Effector memory CD4-positive, alpha-beta T cell (primary cell): ENCODE data around the gene SDSL.

ENCODE experiments used
- DNase-seq, 3 donors: peaks; one replicate each; pipeline ENCODE4 v3.0.0-alpha.2; 2020
- H3K27ac ChIP-seq: 2 replicates; pipeline ENCODE4 v1.7.0; 2013; ENCODE audit warnings: mild to moderate bottlenecking, low read length, moderate library complexity; ENCODE audit not compliant: insufficient read depth, poor library complexity, severe bottlenecking
- H3K27me3 ChIP-seq: replicated peaks from 2 replicates; pipeline ENCODE4 v1.7.0; 2013; ENCODE audit warnings: mild to moderate bottlenecking, low read length; ENCODE audit not compliant: insufficient read depth, control insufficient read depth, poor library complexity, severe bottlenecking
- H3K36me3 ChIP-seq: 2 replicates; pipeline ENCODE4 v1.7.0; 2013; ENCODE audit warnings: mild to moderate bottlenecking, low read length, moderate library complexity; ENCODE audit not compliant: control insufficient read depth, insufficient read depth
- H3K4me1 ChIP-seq: 2 replicates; pipeline ENCODE4 v1.7.0; 2013; ENCODE audit warnings: low read length, mild to moderate bottlenecking; ENCODE audit not compliant: control insufficient read depth, insufficient read depth, poor library complexity, severe bottlenecking
- H3K4me3 ChIP-seq: 2 replicates; pipeline ENCODE4 v1.7.0; 2013; ENCODE audit warnings: low read length, low read depth, mild to moderate bottlenecking; ENCODE audit not compliant: insufficient read depth, poor library complexity, severe bottlenecking
- H3K9me3 ChIP-seq: 2 replicates; pipeline ENCODE4 v1.7.0; 2013; ENCODE audit warnings: mild to moderate bottlenecking, low read length, moderate library complexity; ENCODE audit not compliant: control insufficient read depth

The SDSL gene

GRCh38 chr12:113473400-113473799, 51.2 kb downstream of the SDSL start:
- Histone ChIP-seq H3K27ac (no peak overlapping the region), H3K9me3 (no peaks in the 10 kb centered on the region), H3K4me3 (no peak overlapping the region), H3K27me3 (peaks cover 69% of the 10 kb centered on the region), H3K36me3 (no peaks in the 10 kb centered on the region), H3K4me1 (no peaks in the 10 kb centered on the region)
- DNase-seq, result no peak

- no peak for DNase-seq
- Histone ChIP-seq H3K4me1 (no peaks in the 10 kb centered on the region), H3K27ac (no peak overlapping the region), H3K9me3 (no peaks in the 10 kb centered on the region), H3K4me3 (no peak overlapping the region), H3K36me3 (no peaks in the 10 kb centered on the region), H3K27me3 (peaks cover 69% of the 10 kb centered on the region)
Observed at GRCh38 chr12:113473942-113474341, 51.8 kb downstream of the SDSL start.

GRCh38 chr12:113474635-113475436, 52.7 kb downstream of the SDSL start:
- Histone ChIP-seq H3K9me3 (no peaks in the 10 kb centered on the region), H3K27me3 (peaks cover 70% of the 10 kb centered on the region)

GRCh38 chr12:113475451-113476175, 53.4 kb downstream of the SDSL start:
- no peaks in the 10 kb centered on the region for H3K4me1 ChIP-seq
- peaks cover 71% of the 10 kb centered on the region for H3K27me3 ChIP-seq
- H3K36me3 ChIP-seq, result no peaks in the 10 kb centered on the region
- H3K4me3 ChIP-seq, result no peak overlapping the region
- no peak overlapping the region for H3K27ac ChIP-seq
- no peaks in the 10 kb centered on the region for H3K9me3 ChIP-seq
- no peak for DNase-seq

More at GRCh38 chr12:113474635-113475436, 52.7 kb downstream of the SDSL start:
- H3K27ac ChIP-seq, result no peak overlapping the region
- no peak for DNase-seq
- no peak overlapping the region for H3K4me3 ChIP-seq
- H3K4me1 ChIP-seq, result no peaks in the 10 kb centered on the region
- no peaks in the 10 kb centered on the region for H3K36me3 ChIP-seq

- Histone ChIP-seq H3K27ac (no peak overlapping the region), H3K4me3 (no peak overlapping the region), H3K9me3 (no peaks in the 10 kb centered on the region), H3K36me3 (no peaks in the 10 kb centered on the region), H3K4me1 (no peaks in the 10 kb centered on the region), H3K27me3 (peaks cover 76% of the 10 kb centered on the region)
- no peak for DNase-seq
Observed at GRCh38 chr12:113476176-113476986, 54.2 kb downstream of the SDSL start.

DNA sequence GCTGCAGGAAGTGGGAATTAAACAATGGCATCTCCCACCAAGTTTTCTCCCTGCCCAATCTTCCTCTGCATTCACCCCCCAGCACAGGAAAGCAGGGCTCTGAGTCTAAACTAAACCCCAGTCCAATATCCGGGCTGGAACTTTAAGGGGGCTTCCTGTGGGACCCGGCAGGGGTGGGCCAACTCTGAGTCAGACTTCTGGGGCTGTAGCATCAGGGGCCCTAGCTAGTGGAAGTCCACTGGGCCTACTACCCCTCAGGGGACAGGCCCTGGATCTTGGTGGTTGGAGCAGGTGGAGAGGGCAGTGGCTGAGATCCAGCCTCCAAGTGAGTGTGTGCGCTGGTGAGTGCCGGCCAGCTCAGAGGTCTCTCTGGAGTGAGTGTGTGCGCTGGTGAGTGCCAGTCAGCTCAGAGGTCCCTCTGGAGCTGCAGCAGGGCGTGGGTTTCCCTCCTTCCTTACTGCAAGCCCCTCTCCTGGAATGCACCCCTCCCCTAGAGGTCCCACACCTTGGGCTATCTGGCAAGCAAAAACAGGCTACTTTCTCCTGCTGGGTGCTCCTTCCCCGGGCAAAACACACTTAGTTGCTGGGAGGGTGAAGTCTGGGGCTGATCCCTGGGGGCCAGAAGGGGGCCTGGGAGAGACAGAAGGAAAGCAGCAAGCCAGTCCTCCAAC, 55.1 kb downstream of the SDSL start:
- H3K4me3 ChIP-seq, result no peak overlapping the region
- H3K9me3 ChIP-seq, result no peaks in the 10 kb centered on the region
- H3K36me3 ChIP-seq, result no peaks in the 10 kb centered on the region
- no peak overlapping the region for H3K27ac ChIP-seq
- no peaks in the 10 kb centered on the region for H3K4me1 ChIP-seq
- DNase-seq, result no peak
- H3K27me3 ChIP-seq, result peaks cover 75% of the 10 kb centered on the region

GRCh38 chr12:113477842-113478215, 55.6 kb downstream of the SDSL start:
- Histone ChIP-seq H3K4me1 (no peaks in the 10 kb centered on the region), H3K4me3 (no peak overlapping the region), H3K9me3 (no peaks in the 10 kb centered on the region), H3K36me3 (no peaks in the 10 kb centered on the region), H3K27ac (no peak overlapping the region), H3K27me3 (peaks cover 73% of the 10 kb centered on the region)
- DNase-seq, result no peak

- H3K36me3 ChIP-seq, result no peaks in the 10 kb centered on the region
- H3K4me3 ChIP-seq, result no peak overlapping the region
- no peaks in the 10 kb centered on the region for H3K4me1 ChIP-seq
- no peak overlapping the region for H3K27ac ChIP-seq
- H3K27me3 ChIP-seq, result peaks cover 68% of the 10 kb centered on the region
- no peak for DNase-seq
- H3K9me3 ChIP-seq, result no peaks in the 10 kb centered on the region
Observed at GRCh38 chr12:113478351-113479011, 56.3 kb downstream of the SDSL start.

DNA sequence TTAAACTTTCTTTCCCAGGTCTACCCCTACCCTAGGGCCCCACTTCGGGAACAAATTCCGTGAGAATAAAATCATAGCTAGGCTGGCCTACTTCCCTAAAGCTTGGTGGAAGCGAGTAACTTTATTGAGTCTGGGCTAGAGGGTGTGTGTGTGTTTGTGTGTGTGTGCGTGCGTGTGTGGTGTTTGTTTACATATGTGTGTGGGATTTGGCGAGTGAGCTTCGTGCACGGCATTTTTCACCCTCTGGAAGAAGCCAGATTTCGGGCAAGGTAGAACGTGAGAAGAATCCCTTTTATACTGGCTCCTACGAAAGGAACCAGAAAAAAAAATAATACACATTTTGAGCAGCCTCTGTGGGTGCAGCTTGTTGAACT, 57.0 kb downstream of the SDSL start:
- Histone ChIP-seq H3K27me3 (peaks cover 62% of the 10 kb centered on the region), H3K4me1 (no peaks in the 10 kb centered on the region), H3K27ac (no peak overlapping the region), H3K4me3 (no peak overlapping the region), H3K9me3 (no peaks in the 10 kb centered on the region), H3K36me3 (no peaks in the 10 kb centered on the region)
- DNase-seq, result no peak
